Activated naive CD8-positive, alpha-beta T cell treated with anti-CD3 and anti-CD28 coated beads, Interleukin-2, amount 10 ng/mL, durations not matched to agents 7 days and 5 days (primary cell): Measurements from ENCODE around the gene ASB10. TPM values are rescaled to one million over a fixed set of nuclear protein-coding genes. Genes with fewer than 3 reads are reported as not detected.

ENCODE experiments used
- ATAC-seq: fragments of 150-1000 bp; cut with Tn5 transposase; one replicate; pipeline ENCODE4 v1.10.0; 2021; ENCODE audit warnings: low read depth, moderate library complexity
- POLR2A ChIA-PET: fragments of 350-600 bp; sonication (Branson Sonifier 250); formaldehyde crosslinking; loops from one replicate; lab custom pipeline; 2021; ENCODE audit warnings: antibody characterized with exemption; lab: Charles Lee
- DNase-seq: peaks from one replicate; pipeline ENCODE4 v3.0.0; 2021
- H3K27ac Mint-ChIP-seq: one replicate; pipeline ENCODE4 v1.8.0; 2022; ENCODE audit warnings: mild to moderate bottlenecking, mixed read lengths
- H3K27me3 Mint-ChIP-seq: one replicate; pipeline ENCODE4 v1.8.0; 2022; ENCODE audit warnings: mild to moderate bottlenecking, moderate library complexity, mixed read lengths
- H3K36me3 Mint-ChIP-seq: one replicate; pipeline ENCODE4 v1.8.0; 2021; ENCODE audit warnings: mild to moderate bottlenecking, mixed read lengths
- H3K4me1 Mint-ChIP-seq: one replicate; pipeline ENCODE4 v1.8.0; 2021; ENCODE audit warnings: mixed read lengths
- H3K4me3 Mint-ChIP-seq: one replicate; pipeline ENCODE4 v1.8.0; 2022; ENCODE audit warnings: mild to moderate bottlenecking, moderate library complexity, mixed read lengths
- H3K9me3 Mint-ChIP-seq: one replicate; pipeline ENCODE4 v1.8.0; 2021; ENCODE audit warnings: mixed read lengths
- total RNA-seq, 2 experiments: library from RNA; stranded (reverse); gene quantifications; one replicate each; pipeline ENCODE4 v1.2.3, GENCODE V29; 2021

The ASB10 gene
- total RNA-seq, 2 experiments from 2014 or later, result not detected

- POLR2A ChIA-PET, result no interaction called here
- Mint-ChIP-seq H3K4me3 (no peak overlapping the region), H3K4me1 (peaks cover 4% of the 10 kb centered on the region), H3K36me3 (no peaks in the 10 kb centered on the region), H3K9me3 (no peaks in the 10 kb centered on the region), H3K27ac (no peak overlapping the region), H3K27me3 (no peaks in the 10 kb centered on the region)
- DNase-seq, result no peak
- ATAC-seq, result no peak
Observed at GRCh38 chr7:151130741-151131157, 56.3 kb downstream of the ASB10 start.

GRCh38 chr7:151129960-151130591, 57.0 kb downstream of the ASB10 start:
- ATAC-seq (no peak), DNase-seq (no peak)
- Mint-ChIP-seq H3K4me1 (peaks cover 4% of the 10 kb centered on the region), H3K36me3 (no peaks in the 10 kb centered on the region), H3K27ac (no peak overlapping the region), H3K9me3 (no peaks in the 10 kb centered on the region), H3K27me3 (no peaks in the 10 kb centered on the region), H3K4me3 (no peak overlapping the region)
- POLR2A ChIA-PET, result no interaction called here

GRCh38 chr7:151129117-151129959, 57.7 kb downstream of the ASB10 start:
- DNase-seq (no peak), ATAC-seq (no peak)
- H3K27me3 Mint-ChIP-seq, result no peaks in the 10 kb centered on the region
- H3K4me3 Mint-ChIP-seq, result no peak overlapping the region
- no peak overlapping the region for H3K27ac Mint-ChIP-seq
- H3K36me3 Mint-ChIP-seq, result no peaks in the 10 kb centered on the region
- POLR2A ChIA-PET, result no interaction called here
- peaks cover 4% of the 10 kb centered on the region for H3K4me1 Mint-ChIP-seq
- H3K9me3 Mint-ChIP-seq, result no peaks in the 10 kb centered on the region

- Mint-ChIP-seq H3K36me3 (no peaks in the 10 kb centered on the region), H3K27ac (no peak overlapping the region), H3K4me3 (no peak overlapping the region), H3K27me3 (no peaks in the 10 kb centered on the region), H3K4me1 (peaks cover 4% of the 10 kb centered on the region), H3K9me3 (no peaks in the 10 kb centered on the region)
- DNase-seq (no peak), ATAC-seq (no peak)
- POLR2A ChIA-PET, result no interaction called here
Observed at GRCh38 chr7:151128716-151129115, 58.3 kb downstream of the ASB10 start.

- Mint-ChIP-seq H3K36me3 (no peaks in the 10 kb centered on the region), H3K27ac (no peak overlapping the region), H3K9me3 (no peaks in the 10 kb centered on the region), H3K4me3 (no peak overlapping the region), H3K27me3 (no peaks in the 10 kb centered on the region), H3K4me1 (peaks cover 4% of the 10 kb centered on the region)
- ATAC-seq (no peak), DNase-seq (no peak)
- POLR2A ChIA-PET, result no interaction called here
Observed at GRCh38 chr7:151128144-151128543, 58.9 kb downstream of the ASB10 start.

- no peak for DNase-seq
- POLR2A ChIA-PET, result no interaction called here
- no peaks in the 10 kb centered on the region for H3K9me3 Mint-ChIP-seq
- ATAC-seq, result no peak
- H3K4me1 Mint-ChIP-seq, result peaks cover 4% of the 10 kb centered on the region
- no peaks in the 10 kb centered on the region for H3K27me3 Mint-ChIP-seq
- H3K27ac Mint-ChIP-seq, result no peak overlapping the region
- no peak overlapping the region for H3K4me3 Mint-ChIP-seq
- no peaks in the 10 kb centered on the region for H3K36me3 Mint-ChIP-seq
Observed at GRCh38 chr7:151126491-151127137, 60.4 kb downstream of the ASB10 start.

- Mint-ChIP-seq H3K36me3 (no peaks in the 10 kb centered on the region), H3K9me3 (no peaks in the 10 kb centered on the region), H3K27me3 (no peaks in the 10 kb centered on the region), H3K4me1 (peaks cover 6% of the 10 kb centered on the region), H3K4me3 (no peak overlapping the region), H3K27ac (no peak overlapping the region)
- POLR2A ChIA-PET, result no interaction called here
- DNase-seq, result no peak
- ATAC-seq, result no peak
Observed at GRCh38 chr7:151125846-151126481, 61.1 kb downstream of the ASB10 start.

Other genes starting within 250 kb of the ASB10 start
- under 1 TPM; 0.50 to 0.54 TPM for gene KCNH2, start 208.9 kb downstream of the ASB10 start, total RNA-seq
- 10 to 100 TPM; 12.5 to 15.8 TPM for gene NOS3, start 196.2 kb downstream of the ASB10 start, total RNA-seq
- gene ATG9B, start 162.8 kb downstream of the ASB10 start, total RNA-seq, result 10 to 100 TPM; 11.1 to 11.6 TPM
- gene ABCB8, start 158.8 kb downstream of the ASB10 start, total RNA-seq, result 10 to 100 TPM; 48.1 to 48.3 TPM
- 1 to 10 TPM; 4.7 to 6.0 TPM for gene ASIC3, start 138.7 kb downstream of the ASB10 start, total RNA-seq
- 10 to 100 TPM; 15.3 to 15.9 TPM for gene CDK5, start 129.4 kb downstream of the ASB10 start, total RNA-seq
- gene SLC4A2, start 127.7 kb downstream of the ASB10 start, total RNA-seq, result 10 to 100 TPM; 86.8 to 89.9 TPM
- 100 to 1,000 TPM in 1 of 2 experiments, 10 to 100 TPM in 1; 96.5 to 100 TPM for gene FASTK, start 106.4 kb downstream of the ASB10 start, total RNA-seq
- gene TMUB1, start 103.8 kb downstream of the ASB10 start, total RNA-seq, result 10 to 100 TPM; 75.7 to 78.3 TPM
- gene AGAP3, start 100.8 kb downstream of the ASB10 start, total RNA-seq, result 10 to 100 TPM; 31.7 to 32.7 TPM
- gene GBX1, start 19.6 kb downstream of the ASB10 start, total RNA-seq, result not detected
- 1 to 10 TPM; 1.6 to 2.2 TPM for gene H2BK1, start 23.2 kb upstream of the ASB10 start, total RNA-seq
- 10 to 100 TPM; 29.5 to 31.2 TPM for gene ABCF2, start 40.0 kb upstream of the ASB10 start, total RNA-seq
- gene CHPF2, start 45.2 kb upstream of the ASB10 start, total RNA-seq, result 10 to 100 TPM; 44.3 to 48.4 TPM
- gene SMARCD3, start 61.4 kb upstream of the ASB10 start, total RNA-seq, result 10 to 100 TPM in 1 of 2 experiments, 1 to 10 TPM in 1; 7.8 to 12.6 TPM
- 10 to 100 TPM; 84.8 to 91.8 TPM for gene NUB1, start 154.6 kb upstream of the ASB10 start, total RNA-seq
- 1 to 10 TPM; 2.1 to 4.0 TPM for gene WDR86, start 222.8 kb upstream of the ASB10 start, total RNA-seq